Dendritic cell treated with granulocyte-macrophage colony-stimulating factor and Interleukin-4, amounts not matched to agents 40 ng/mL and 50 ng/mL, for 4 days (primary cell): Measurements from ENCODE around the gene MYO3B.
"Not testable (repeated sequence)": the region's sequence is repeated elsewhere in the genome, so short reads cannot be mapped to it uniquely, and the experiment has no call there.

ENCODE experiments used
- H3K27ac Mint-ChIP-seq: one replicate; pipeline ENCODE4 v1.8.0; 2022; ENCODE audit warnings: mild to moderate bottlenecking, mixed read lengths
- H3K27me3 Mint-ChIP-seq: one replicate; pipeline ENCODE4 v1.8.0; 2022; ENCODE audit warnings: mild to moderate bottlenecking, mixed read lengths
- H3K36me3 Mint-ChIP-seq: one replicate; pipeline ENCODE4 v1.8.0; 2022; ENCODE audit warnings: low read depth, mixed read lengths
- H3K4me1 Mint-ChIP-seq: one replicate; pipeline ENCODE4 v1.8.0; 2022; ENCODE audit warnings: low read depth, mixed read lengths
- H3K4me3 Mint-ChIP-seq: one replicate; pipeline ENCODE4 v1.8.0; 2022; ENCODE audit warnings: mild to moderate bottlenecking, moderate library complexity, mixed read lengths
- H3K9me3 Mint-ChIP-seq: one replicate; pipeline ENCODE4 v1.8.0; 2022; ENCODE audit warnings: mixed read lengths
- intact Hi-C: fragments of 100-400 bp; cut with micrococcal nuclease; formaldehyde crosslinking; loops from one replicate; pipeline ENCODE4 v1.15.0; 2022

The MYO3B gene

DNA sequence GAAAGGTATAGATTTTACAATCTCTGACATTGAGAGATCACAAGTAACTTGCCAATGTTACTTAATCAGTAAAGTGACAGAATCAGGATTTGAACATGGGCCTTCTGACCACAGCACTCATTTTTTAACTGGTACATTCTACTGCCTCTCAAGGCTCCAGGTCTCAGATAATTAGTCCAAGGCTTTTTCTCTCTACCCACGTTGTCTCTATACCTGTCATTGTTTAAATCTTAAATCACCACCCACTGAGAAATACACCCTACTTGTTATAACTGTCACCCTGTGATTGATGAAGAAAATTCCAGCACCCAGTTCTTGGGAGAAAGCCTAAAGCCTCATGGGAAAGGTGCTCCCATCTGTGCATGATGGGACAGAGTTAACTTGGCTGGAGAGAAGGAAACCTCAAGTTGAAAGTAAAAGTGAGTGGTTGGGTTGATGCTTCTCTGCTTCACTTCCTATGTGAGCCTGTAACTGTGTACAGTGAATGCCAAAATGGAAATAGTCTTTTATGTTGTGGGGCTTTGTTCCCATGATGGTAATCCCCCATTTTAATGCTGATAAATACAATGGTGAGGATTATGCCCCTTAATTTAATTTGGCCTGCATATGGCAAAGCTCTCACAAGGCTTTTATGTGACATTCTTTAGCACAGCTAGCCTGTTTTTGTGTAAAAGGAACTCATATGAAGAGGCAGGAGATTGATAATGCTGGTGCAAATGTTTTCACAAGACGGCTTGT, 347.1 kb downstream of the MYO3B start:
- H3K4me3 Mint-ChIP-seq = no peak overlapping the region
- H3K4me1 Mint-ChIP-seq = no peaks in the 10 kb centered on the region
- no peak overlapping the region for H3K27ac Mint-ChIP-seq
- intact Hi-C loops = no loop called here
- H3K9me3 Mint-ChIP-seq = no peaks in the 10 kb centered on the region
- peaks cover 5% of the 10 kb centered on the region for H3K27me3 Mint-ChIP-seq
- H3K36me3 Mint-ChIP-seq = no peaks in the 10 kb centered on the region

- no peaks in the 10 kb centered on the region for H3K9me3 Mint-ChIP-seq
- H3K4me1 Mint-ChIP-seq = no peaks in the 10 kb centered on the region
- no peak overlapping the region for H3K27ac Mint-ChIP-seq
- H3K27me3 Mint-ChIP-seq = peaks cover 6% of the 10 kb centered on the region
- H3K36me3 Mint-ChIP-seq = no peaks in the 10 kb centered on the region
- H3K4me3 Mint-ChIP-seq = no peak overlapping the region
- intact Hi-C loops = no loop called here
Measured at GRCh38 chr2:170525566-170525900, 347.6 kb downstream of the MYO3B start.

- Mint-ChIP-seq H3K4me1 (no peaks in the 10 kb centered on the region), H3K4me3 (no peak overlapping the region), H3K9me3 (no peaks in the 10 kb centered on the region), H3K36me3 (no peaks in the 10 kb centered on the region), H3K27me3 (peaks cover 17% of the 10 kb centered on the region), H3K27ac (no peak overlapping the region)
- intact Hi-C loops = no loop called here
Measured at GRCh38 chr2:170530284-170530745, 352.4 kb downstream of the MYO3B start.

DNA sequence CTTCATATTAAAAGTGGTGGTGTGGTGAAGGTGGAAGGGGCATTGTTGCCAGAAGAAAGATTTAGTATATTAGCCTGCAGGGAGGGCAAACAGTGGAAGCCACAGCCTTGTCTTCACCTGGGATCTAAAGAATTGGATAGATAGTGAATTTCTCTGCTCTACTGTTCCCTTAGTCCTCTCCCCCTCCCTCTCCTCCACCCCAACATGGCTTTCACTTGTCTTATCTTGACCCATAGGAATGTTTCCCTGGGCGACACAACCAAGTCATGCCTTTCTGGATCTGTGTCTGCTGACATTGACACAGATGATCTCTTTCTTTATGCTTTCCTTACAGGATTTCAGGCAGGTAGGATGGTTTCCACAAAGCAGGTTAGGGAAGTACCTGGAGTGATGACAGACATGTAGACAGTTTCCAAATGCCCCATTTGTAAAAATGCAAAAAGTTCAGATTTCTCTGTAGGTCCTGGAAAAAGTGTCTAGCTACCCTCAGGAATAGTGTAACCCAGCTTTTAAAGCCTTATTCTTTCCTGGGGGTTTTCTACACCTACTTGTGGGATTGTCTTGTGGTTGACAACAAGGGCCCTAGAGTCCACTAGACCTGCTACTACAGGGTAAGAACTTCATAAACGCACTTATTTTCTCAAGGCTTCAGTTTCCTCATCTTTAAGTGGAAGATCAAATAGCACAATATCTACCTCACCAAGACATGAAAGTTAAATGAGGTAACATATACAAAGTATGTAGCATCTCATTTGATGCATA, 353.0 kb downstream of the MYO3B start:
- intact Hi-C loops = no loop called here

DNA sequence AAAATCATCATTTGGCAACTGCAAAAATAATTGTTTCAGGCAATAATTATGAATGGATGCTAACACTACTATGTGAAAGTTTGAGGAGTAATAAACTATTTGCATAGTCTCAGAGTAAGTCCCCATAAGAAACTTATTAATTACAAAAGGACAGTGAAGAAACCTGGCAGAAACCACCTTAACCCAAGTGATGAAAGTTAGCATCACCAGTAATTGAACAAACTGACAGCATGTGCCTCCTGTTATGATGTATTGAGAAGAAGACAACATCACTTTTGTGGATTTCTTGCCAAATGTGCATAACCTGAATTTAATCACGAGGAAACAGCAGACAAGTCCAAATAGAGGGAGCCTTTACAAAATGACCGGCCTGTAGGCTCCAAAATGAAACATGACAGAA, 353.9 kb downstream of the MYO3B start:
- no peaks in the 10 kb centered on the region for H3K4me1 Mint-ChIP-seq
- no peaks in the 10 kb centered on the region for H3K36me3 Mint-ChIP-seq
- no peaks in the 10 kb centered on the region for H3K9me3 Mint-ChIP-seq
- H3K4me3 Mint-ChIP-seq = no peak overlapping the region
- no peak overlapping the region for H3K27ac Mint-ChIP-seq
- H3K27me3 Mint-ChIP-seq = peaks cover 17% of the 10 kb centered on the region
- intact Hi-C loops = no loop called here

More for the DNA sequence above, 353.0 kb downstream of the MYO3B start:
- no peaks in the 10 kb centered on the region for H3K9me3 Mint-ChIP-seq
- H3K4me1 Mint-ChIP-seq = no peaks in the 10 kb centered on the region
- no peaks in the 10 kb centered on the region for H3K36me3 Mint-ChIP-seq
- H3K4me3 Mint-ChIP-seq = no peak overlapping the region
- peaks cover 17% of the 10 kb centered on the region for H3K27me3 Mint-ChIP-seq
- H3K27ac Mint-ChIP-seq = no peak overlapping the region

DNA sequence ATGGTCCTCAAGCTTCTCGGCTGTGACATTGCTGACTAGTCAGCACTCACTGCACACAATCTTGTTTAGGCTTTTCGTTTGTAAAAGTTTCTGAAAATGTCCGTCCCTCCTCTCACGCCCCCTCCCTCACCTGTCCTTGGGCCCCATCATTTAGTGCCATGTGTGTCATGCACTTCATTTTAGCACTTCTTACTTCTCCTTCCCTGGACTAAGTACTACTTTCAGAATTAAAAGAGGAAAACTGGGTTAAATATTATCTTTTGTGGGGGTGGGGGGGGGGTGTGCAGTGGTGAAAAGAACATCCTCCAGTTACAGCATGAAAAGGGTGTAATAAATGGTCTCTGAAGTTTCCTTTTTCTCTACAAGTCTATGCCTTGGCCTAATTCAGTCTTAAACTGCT, 355.2 kb downstream of the MYO3B start:
- intact Hi-C loops = no loop called here
- Mint-ChIP-seq H3K27ac (no peak overlapping the region), H3K4me3 (no peak overlapping the region), H3K9me3 (no peaks in the 10 kb centered on the region), H3K4me1 (no peaks in the 10 kb centered on the region), H3K36me3 (no peaks in the 10 kb centered on the region), H3K27me3 (peaks cover 15% of the 10 kb centered on the region)

- Mint-ChIP-seq H3K27me3 (peaks cover 10% of the 10 kb centered on the region), H3K36me3 (no peaks in the 10 kb centered on the region), H3K4me1 (no peaks in the 10 kb centered on the region), H3K4me3 (no peak overlapping the region), H3K9me3 (no peaks in the 10 kb centered on the region), H3K27ac (no peak overlapping the region)
- intact Hi-C loops = no loop called here
Measured at GRCh38 chr2:170535552-170535951, 357.6 kb downstream of the MYO3B start.

DNA sequence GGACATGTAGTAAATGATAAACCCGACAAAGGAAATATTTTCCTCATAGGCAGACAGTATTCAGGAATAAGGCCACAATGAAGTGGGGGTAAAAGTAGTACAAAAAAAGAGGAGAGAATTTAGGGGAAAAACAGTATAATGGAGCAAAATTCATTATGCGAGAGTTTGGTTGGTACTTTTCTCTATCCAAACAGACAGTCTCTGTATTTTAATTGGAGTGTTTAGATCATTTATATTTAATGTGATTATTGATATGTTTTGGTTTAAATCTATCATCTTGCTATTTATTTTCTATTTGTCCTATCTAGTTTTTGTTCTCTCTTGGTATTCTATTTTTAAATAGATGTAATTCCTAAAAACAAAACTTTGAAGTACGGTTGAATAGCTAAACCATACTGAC, 366.9 kb downstream of the MYO3B start:
- Mint-ChIP-seq H3K9me3 (no peaks in the 10 kb centered on the region), H3K4me1 (no peaks in the 10 kb centered on the region), H3K4me3 (no peak overlapping the region), H3K27ac (no peak overlapping the region), H3K27me3 (no peaks in the 10 kb centered on the region), H3K36me3 (no peaks in the 10 kb centered on the region)
- intact Hi-C loops = no loop called here

DNA sequence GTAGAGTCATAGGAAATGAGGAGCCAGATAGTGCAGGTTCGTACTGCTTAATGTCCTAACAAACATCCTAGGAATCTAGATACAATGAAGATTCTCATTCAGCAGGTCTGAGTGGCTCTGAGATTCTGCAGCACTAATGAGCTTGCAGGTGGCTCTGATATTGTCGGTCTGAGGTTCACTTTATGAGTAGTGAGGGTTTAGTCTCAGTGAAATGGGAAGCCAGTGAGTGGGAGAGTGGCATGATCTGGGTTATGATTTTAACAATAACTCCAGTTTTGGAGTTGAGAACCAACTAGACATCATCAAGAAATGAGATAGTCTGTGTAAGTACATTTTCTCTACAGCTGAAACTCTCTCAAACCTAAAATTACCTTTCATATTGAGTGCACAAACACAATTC, 370.4 kb downstream of the MYO3B start:
- H3K4me3 Mint-ChIP-seq = no peak overlapping the region
- intact Hi-C loops = no loop called here
- H3K4me1 Mint-ChIP-seq = no peaks in the 10 kb centered on the region
- no peak overlapping the region for H3K27ac Mint-ChIP-seq
- H3K27me3 Mint-ChIP-seq = no peaks in the 10 kb centered on the region
- H3K36me3 Mint-ChIP-seq = no peaks in the 10 kb centered on the region
- peaks cover 20% of the 10 kb centered on the region for H3K9me3 Mint-ChIP-seq

- H3K27ac Mint-ChIP-seq = no peak overlapping the region
- H3K27me3 Mint-ChIP-seq = no peaks in the 10 kb centered on the region
- H3K36me3 Mint-ChIP-seq = no peaks in the 10 kb centered on the region
- H3K4me3 Mint-ChIP-seq = no peak overlapping the region
- no peaks in the 10 kb centered on the region for H3K4me1 Mint-ChIP-seq
- H3K9me3 Mint-ChIP-seq = peaks cover 29% of the 10 kb centered on the region
- intact Hi-C loops = no loop called here
Measured at GRCh38 chr2:170550501-170550900, 372.6 kb downstream of the MYO3B start.

- H3K9me3 Mint-ChIP-seq = peaks cover 29% of the 10 kb centered on the region
- H3K4me3 Mint-ChIP-seq, H3K36me3 Mint-ChIP-seq, intact Hi-C loops, H3K4me1 Mint-ChIP-seq, H3K27ac Mint-ChIP-seq, H3K27me3 Mint-ChIP-seq: not testable (repeated sequence)
Measured at GRCh38 chr2:170551899-170552298, 374.0 kb downstream of the MYO3B start.

DNA sequence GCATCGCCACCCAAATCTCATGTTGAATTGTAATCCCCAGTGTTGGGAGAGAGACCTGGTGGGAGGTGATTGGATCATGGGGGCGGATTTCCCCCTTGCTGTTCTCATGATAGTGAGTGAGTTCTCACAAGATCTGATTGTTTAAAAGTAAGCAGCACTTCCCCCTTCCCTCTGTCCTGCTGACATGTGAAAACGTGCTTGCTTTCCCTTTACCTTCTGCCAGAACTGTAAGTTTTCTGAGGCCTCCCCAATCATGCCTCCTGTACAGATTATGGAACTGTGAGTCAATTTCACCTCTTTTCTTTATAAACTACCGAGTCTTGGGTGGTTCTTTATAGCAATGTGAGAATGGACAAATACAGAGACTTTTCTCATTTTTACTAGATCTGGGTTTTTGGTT, 375.8 kb downstream of the MYO3B start:
- Mint-ChIP-seq H3K27me3 (no peaks in the 10 kb centered on the region), H3K4me1 (no peaks in the 10 kb centered on the region), H3K9me3 (peaks cover 29% of the 10 kb centered on the region), H3K27ac (no peak overlapping the region), H3K4me3 (no peak overlapping the region), H3K36me3 (no peaks in the 10 kb centered on the region)
- intact Hi-C loops = no loop called here

DNA sequence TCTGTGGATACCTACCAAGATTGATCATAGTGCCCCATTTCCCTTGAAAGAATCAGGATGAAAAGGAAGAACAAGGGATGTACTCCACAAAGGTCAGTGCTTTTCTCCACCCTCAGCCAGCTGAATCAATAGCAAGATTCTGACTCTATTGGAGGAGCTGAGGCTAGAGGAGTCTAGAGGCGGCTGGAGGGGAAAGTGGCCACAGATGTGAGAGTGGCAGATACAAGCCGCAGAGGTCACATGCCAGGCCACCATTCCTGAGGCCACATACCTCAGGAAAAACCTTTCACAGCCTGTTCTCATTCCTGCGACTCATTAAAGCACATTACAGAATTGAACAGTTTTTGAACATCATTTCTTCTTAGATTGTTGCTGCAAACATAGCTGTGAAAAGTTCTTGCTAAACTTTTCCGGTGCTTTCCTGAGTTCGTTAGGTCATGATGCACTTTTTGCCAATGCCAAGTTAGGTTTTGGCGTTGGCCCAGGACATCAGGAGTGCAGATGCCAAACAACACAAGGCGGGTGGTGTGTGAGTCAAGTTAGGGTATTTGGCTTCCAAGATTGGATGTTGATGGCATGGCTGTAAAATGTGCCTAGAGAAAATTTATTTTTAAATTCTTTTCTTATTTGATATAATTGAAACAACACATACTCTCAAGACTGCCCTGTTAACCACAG, 376.5 kb downstream of the MYO3B start:
- no peaks in the 10 kb centered on the region for H3K4me1 Mint-ChIP-seq
- H3K27ac Mint-ChIP-seq = no peak overlapping the region
- no peak overlapping the region for H3K4me3 Mint-ChIP-seq
- no peaks in the 10 kb centered on the region for H3K27me3 Mint-ChIP-seq
- H3K36me3 Mint-ChIP-seq = no peaks in the 10 kb centered on the region
- intact Hi-C loops = no loop called here
- peaks cover 29% of the 10 kb centered on the region for H3K9me3 Mint-ChIP-seq

GRCh38 chr2:170562928-170563327, 385.0 kb downstream of the MYO3B start:
- H3K9me3 Mint-ChIP-seq = no peaks in the 10 kb centered on the region
- H3K27ac Mint-ChIP-seq = no peak overlapping the region
- intact Hi-C loops = no loop called here
- H3K4me3 Mint-ChIP-seq = no peak overlapping the region
- H3K27me3 Mint-ChIP-seq = peaks cover 6% of the 10 kb centered on the region
- no peaks in the 10 kb centered on the region for H3K4me1 Mint-ChIP-seq
- no peaks in the 10 kb centered on the region for H3K36me3 Mint-ChIP-seq
